OCI-M2 (cell line): Measurements from ENCODE around the gene EIF2D.
"Not testable (repeated sequence)": the region's sequence is repeated elsewhere in the genome, so short reads cannot be mapped to it uniquely, and the experiment has no call there.

Source experiments
- DNase-seq: peaks from one replicate; lab custom pipeline; 2025; ENCODE audit not compliant: unreplicated experiment; lab: John Stamatoyannopoulos, UW

The EIF2D gene

GRCh38 chr1:206612129-206612876, at the start of gene EIF2D:
Gene EIF2D, minus strand, starts transcription at chr1:206612465. Its CDS starts 123 bp downstream, at chr1:206612342.
- DNase-seq, result peak; percentile 74

GRCh38 chr1:206661161-206661820, 49.0 kb upstream of the EIF2D start:
- DNase-seq, result no peak

- no peak for DNase-seq
Observed at GRCh38 chr1:206660136-206660535, 47.9 kb upstream of the EIF2D start.

- no peak for DNase-seq
Observed at GRCh38 chr1:206658981-206659273, 46.7 kb upstream of the EIF2D start.

GRCh38 chr1:206658264-206658980, 46.2 kb upstream of the EIF2D start:
- DNase-seq, result no peak

- no peak for DNase-seq
Observed at GRCh38 chr1:206657751-206658150, 45.5 kb upstream of the EIF2D start.

GRCh38 chr1:206656936-206657335, 44.7 kb upstream of the EIF2D start:
- no peak for DNase-seq

GRCh38 chr1:206655471-206655882, 43.2 kb upstream of the EIF2D start:
- no peak for DNase-seq

- no peak for DNase-seq
Observed at GRCh38 chr1:206654828-206655227, 42.6 kb upstream of the EIF2D start.

- no peak for DNase-seq
Observed at GRCh38 chr1:206653715-206654459, 41.6 kb upstream of the EIF2D start.

- DNase-seq, result peak; percentile 22
Observed at GRCh38 chr1:206651958-206652890, 40.0 kb upstream of the EIF2D start.

- DNase-seq, result no peak
Observed at GRCh38 chr1:206651014-206651413, 38.7 kb upstream of the EIF2D start.

- DNase-seq, result no peak
Observed at GRCh38 chr1:206649261-206649921, 37.1 kb upstream of the EIF2D start.

- no peak for DNase-seq
Observed at GRCh38 chr1:206647224-206647623, 35.0 kb upstream of the EIF2D start.

- DNase-seq, result no peak
Observed at GRCh38 chr1:206646504-206646903, 34.2 kb upstream of the EIF2D start.

- DNase-seq, result no peak
Observed at GRCh38 chr1:206643118-206643698, 30.9 kb upstream of the EIF2D start.

GRCh38 chr1:206642074-206642473, 29.8 kb upstream of the EIF2D start:
- DNase-seq, result not testable (repeated sequence)

GRCh38 chr1:206637605-206638004, 25.3 kb upstream of the EIF2D start:
- DNase-seq, result no peak

- no peak for DNase-seq
Observed at GRCh38 chr1:206636671-206637070, 24.4 kb upstream of the EIF2D start.
